Hematopoietic multipotent progenitor cell treated with erythropoietin and hydrocortisone succinate and interleukin-3 and kit ligand, for 17 days (in vitro differentiated cells): ENCODE results near the gene TOPBP1.
"Not testable (repeated sequence)": the region's sequence is repeated elsewhere in the genome, so short reads cannot be mapped to it uniquely, and the experiment has no call there.

ENCODE experiments used
- DNase-seq: peaks from one replicate; pipeline ENCODE4 v3.0.0-alpha.2; 2015; ENCODE audit warnings: low spot score

TOPBP1 gene

DNA sequence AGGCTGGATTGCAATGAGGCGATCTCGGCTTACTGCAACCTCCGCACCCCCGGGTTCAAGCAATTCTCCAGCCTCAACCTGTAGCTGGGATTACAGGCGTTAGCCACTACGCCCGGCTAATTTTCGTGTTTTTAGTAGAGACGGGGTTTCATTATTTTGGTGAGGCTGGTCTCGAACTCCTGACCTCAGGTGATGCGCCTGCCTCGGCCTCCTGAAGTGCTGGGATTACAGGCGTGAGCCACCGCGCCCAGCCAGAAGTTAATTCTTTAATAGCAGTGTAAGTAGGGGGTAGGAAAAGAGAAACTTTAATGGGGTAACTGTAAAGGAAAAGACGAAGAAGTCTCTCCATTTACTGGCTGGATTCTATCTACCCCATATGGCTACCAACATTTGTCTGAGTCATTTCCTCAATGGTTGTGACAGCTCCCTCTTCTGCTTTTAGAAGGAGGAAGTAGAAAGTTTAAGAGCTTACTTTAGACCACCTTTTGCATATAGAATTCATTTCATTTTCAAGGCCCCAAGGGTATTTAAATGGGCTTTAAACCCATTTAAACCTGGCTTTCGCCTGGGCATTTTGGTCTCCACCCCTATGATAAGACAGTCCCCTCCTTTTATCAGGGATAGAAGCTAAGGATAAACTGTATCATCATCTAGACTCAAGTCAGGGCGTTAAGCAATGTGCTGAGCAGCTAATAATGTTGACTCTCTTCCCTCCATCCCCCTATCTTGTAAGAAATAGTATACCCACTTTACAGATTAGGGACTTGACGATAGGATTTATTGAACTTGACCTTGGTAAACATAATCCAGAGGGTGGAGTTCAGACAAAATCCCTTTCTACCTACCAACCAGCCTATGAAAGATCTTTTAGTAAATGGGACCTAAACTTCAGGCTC lies 89.3 kb downstream of the TOPBP1 start:
- DNase-seq = no peak

DNA sequence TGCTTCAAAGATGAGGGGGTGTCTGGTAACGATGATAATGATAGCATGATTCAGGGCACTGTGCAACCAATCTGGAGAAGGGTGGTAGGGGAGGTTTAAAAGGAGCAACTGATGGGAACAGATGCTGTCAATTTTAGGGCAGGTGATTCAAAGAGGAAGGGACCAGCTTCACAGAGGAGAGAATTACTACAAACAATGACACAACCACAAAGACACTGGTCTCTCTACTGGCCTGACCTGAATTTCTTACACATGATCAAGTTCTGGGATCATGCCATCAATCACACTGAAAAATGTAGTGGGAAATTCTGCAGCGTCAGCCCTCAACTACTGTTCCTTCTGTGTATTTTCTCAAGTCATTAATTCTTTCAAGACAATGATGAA lies 90.8 kb downstream of the TOPBP1 start:
- no peak for DNase-seq

DNA sequence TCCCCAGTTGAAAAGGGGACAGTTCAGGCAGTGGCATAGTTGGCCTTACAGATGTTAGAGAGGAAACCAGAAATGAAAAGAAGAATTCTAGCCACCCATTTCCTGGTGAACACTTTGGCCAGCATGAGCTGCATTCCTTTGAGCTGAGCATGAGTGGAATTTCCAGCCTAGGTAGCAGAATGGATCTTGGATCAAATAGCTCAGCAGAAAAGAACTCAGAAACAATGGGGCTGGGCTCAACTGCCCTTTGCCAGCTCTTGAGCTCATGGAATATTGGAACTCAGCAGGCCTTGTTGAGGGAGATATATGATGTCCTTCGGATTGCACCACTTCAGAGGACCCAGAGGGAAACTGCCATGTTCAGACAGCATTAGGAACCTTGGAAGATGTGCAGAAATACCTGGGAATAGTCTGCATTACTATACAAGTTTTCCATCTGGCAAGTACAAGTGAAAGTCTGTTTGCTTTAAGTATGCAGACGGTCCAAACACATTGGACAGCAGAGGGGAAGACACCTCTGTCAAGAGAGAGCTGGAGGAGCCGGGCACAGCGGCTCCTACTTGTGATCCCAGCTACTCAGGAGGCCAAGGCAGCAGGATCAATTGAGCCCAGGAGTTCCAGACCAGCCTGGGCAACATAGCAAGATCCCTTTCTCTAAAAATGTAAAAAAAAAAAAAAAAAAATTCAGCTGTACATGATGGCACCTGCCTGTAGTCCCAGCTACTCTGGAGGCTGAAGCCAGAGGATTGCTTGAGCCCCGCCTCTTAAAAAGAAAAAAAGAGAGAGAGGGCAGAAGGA lies 91.4 kb downstream of the TOPBP1 start:
- no peak for DNase-seq

DNA sequence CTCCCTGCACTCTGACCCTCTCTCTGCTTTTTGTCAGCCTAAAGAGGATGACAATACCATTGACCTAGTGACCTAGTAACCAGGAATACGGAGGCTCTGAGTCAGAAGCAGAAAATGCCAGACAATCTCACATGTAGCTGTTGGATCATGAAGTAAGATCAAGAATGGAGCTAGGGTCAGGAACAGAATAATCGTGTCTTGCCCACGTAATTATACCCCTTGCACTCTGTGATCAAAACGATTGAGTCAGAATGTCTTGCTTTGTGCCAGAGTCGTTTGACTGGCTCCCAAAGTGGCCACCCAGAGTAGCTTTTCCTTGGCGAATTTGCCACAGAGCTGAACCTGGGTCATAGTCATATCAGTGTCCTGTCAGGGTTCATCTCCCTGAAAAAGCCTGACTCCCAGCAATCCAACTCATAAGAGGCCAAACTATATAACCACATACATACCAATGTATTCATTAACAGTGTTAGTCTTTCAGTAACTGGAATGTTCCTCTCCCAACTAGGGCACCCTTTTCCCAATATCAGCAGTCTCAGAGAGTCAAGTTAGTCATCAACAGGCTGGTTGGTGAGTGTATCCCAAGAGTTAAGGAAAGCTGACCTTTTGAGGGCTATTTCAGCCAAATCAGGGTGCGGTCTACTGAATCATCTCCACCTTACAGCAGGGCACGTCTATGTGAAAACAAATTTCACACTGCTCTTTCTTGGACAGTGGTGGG lies 93.3 kb downstream of the TOPBP1 start:
- no peak for DNase-seq

DNA sequence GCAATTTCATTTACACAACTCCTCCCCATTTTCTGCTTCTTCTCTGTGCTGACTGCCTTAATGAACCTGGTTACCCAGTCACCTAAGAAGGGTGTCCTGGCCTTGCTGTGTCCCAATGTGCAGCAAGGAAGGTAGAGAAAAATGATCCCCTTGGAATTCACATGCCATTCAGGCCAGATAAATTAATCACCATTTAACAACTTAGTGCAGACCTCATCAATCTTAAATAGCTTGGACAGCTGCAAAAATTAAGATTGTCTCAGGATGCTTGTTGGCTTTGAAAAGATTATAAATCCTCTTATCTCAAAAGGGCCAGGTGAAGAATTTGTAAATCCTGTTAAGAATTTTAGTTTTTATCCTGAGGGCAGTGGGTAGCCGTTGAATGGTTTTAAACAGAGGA lies 97.9 kb downstream of the TOPBP1 start:
- no peak for DNase-seq

DNA sequence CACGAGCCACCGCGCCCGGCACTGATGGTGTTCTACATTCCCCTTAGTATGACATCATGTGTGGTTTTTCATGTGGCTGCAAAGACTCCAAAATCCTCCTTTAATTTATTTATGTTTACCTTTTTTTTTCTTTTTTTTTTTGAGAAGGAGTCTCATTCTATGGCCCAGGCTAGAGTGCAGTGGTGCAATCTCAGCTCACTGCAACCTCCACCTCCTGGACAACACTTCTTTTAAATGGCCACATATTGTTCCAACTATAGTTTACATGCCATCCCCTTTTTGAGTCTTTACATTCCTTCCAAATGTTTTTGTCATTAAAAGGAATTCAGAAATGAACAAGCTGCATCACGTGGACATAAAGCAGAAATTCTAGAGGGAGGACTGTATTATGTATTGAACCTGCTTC lies 98.6 kb downstream of the TOPBP1 start:
- no peak for DNase-seq

DNA sequence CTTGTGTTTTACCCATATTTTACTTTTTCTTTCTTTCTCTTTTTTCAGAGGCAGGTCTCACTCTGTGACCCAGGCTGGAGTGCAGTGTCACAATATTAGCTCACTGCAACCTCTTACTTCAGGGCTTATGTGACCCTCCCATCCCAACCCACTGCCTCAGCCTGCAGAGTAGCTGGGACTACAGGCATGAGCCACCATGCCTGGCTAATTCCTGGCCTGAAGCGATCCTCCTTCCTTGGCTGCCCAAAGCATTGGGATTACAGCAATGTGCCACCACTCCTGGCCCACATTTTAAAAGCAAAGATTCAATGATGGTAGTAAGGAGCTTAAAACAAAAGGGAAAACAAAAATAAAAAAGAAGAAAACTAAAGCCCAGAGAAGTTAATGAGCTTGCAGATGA lies 99.4 kb downstream of the TOPBP1 start:
- no peak for DNase-seq

DNA sequence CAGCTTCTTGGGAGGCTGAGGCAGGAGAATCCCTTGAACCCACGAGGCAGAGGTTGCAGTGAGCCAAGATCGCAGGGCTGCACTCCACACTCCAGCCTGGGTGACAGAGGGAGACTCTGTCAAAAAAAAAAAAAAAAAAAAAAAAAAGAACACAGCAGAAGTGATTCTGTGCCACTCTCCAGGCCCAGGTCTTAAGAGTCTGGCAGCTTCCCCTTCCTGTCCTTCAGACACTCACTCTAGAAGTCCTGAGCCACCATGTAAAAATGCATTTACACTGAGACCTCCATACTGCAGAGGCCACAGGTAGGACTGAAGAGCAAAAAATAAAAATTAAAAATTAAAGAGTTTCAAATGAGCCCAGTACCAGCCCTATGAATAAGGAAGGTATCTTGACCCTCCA lies 100.1 kb downstream of the TOPBP1 start:
- no peak for DNase-seq

DNA sequence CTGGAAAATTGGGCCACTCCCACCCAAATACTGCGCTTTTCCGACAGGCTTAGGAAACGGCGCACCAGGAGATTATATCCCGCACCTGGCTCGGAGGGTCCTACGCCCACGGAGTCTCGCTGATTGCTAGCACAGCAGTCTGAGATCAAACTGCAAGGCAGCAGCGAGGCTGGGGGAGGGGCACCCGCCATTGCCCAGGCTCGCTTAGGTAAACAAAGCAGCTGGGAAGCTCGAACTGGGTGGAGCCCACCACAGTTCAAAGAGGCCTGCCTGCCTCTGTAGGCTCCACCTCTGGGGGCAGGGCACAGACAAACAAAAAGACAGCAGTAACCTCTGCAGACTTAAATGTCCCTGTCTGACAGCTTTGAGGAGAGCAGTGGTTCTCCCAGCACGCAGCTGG lies 110.2 kb downstream of the TOPBP1 start:
- DNase-seq = not testable (repeated sequence)
